Endothelial cell of umbilical vein (primary cell): Measurements from ENCODE around the gene THAP10. TPM values are rescaled to one million over a fixed set of nuclear protein-coding genes. Genes with fewer than 3 reads are reported as not detected.

ENCODE experiments used
- BruUV-seq: library from RNA; stranded (reverse); fragments of 400-500 nt; replicated peaks from 2 replicates; lab custom pipeline; 2021; lab: Mats Ljungman, UMichigan
- CTCF ChIA-PET: fragments of 300-600, 350-600 bp; sonication (Branson Sonifier 250); formaldehyde crosslinking; loops from one replicate; lab custom pipeline; 2021; ENCODE audit warnings: antibody characterized with exemption, inconsistent platforms; lab: Charles Lee
- POLR2A ChIA-PET: fragments of 300-600, 350-600 bp; sonication (Branson Sonifier 250); formaldehyde crosslinking; loops from one replicate; lab custom pipeline; 2021; ENCODE audit warnings: antibody characterized with exemption, inconsistent platforms; lab: Charles Lee
- DNase-seq: peaks from one replicate; pipeline ENCODE4 v3.0.0-alpha.2; 2011; ENCODE audit warnings: low read depth, low spot score
- FAIRE-seq: peaks from 2 replicates; lab custom pipeline; 2011; peaks lifted over from hg19 to GRCh38; lab: Jason Lieb, UNC
- H2AFZ ChIP-seq: 2 replicates; pipeline ENCODE4 v1.6.0; 2012; ENCODE audit warnings: low read depth, low read length, control low read depth, inconsistent platforms
- H3K27ac ChIP-seq: 2 replicates; pipeline ENCODE4 v1.5.1; 2011; ENCODE audit warnings: low read depth, mild to moderate bottlenecking, control low read depth, low read length, moderate library complexity; ENCODE audit not compliant: insufficient read depth
- H3K27me3 ChIP-seq, 2 experiments: 2 replicates each; pipeline versions ENCODE4 v1.6.0 to v1.6.1; 2011; ENCODE audit warnings: low read length in 2 of 2, mixed read lengths in 1 of 2; ENCODE audit not compliant: control insufficient read depth in 2 of 2, insufficient read depth in 2 of 2
- H3K36me3 ChIP-seq, 2 experiments: 2 replicates in 1 of 2; 3 replicates in 1 of 2; pipeline ENCODE4 v1.5.1; 2011; ENCODE audit warnings: low read length in 2 of 2, mild to moderate bottlenecking in 1 of 2, moderate library complexity in 1 of 2; ENCODE audit not compliant: control insufficient read depth in 2 of 2, insufficient read depth in 2 of 2; ENCODE audit errors: extremely low read depth in 1 of 2
- H3K4me1 ChIP-seq: 3 replicates; pipeline ENCODE4 v1.5.1; 2011; ENCODE audit warnings: mild to moderate bottlenecking, low read length; ENCODE audit not compliant: control insufficient read depth, insufficient read depth; ENCODE audit errors: extremely low read depth
- H3K4me2 ChIP-seq: 2 replicates; pipeline ENCODE4 v1.6.1; 2011; ENCODE audit warnings: low read length, control low read depth, mixed read lengths; ENCODE audit not compliant: insufficient read depth
- H3K4me3 ChIP-seq, 3 experiments: fragments of 200-600 bp in 1 of 3; sonication (generic), shearing (Covaris generic) in 1 of 3; replicated peaks in 1 of 3; 2 replicates each; pipeline ENCODE4 v1.5.1; 2011 to 2016; ENCODE audit warnings: control low read depth in 3 of 3, low read length in 3 of 3, mild to moderate bottlenecking in 2 of 3, inconsistent platforms in 1 of 3, low read depth in 1 of 3, moderate library complexity in 1 of 3; ENCODE audit not compliant: insufficient read depth in 1 of 3
- H3K79me2 ChIP-seq: 2 replicates; pipeline ENCODE4 v1.6.0; 2012; ENCODE audit warnings: low read length, inconsistent platforms; ENCODE audit not compliant: control insufficient read depth, insufficient read depth
- H3K9ac ChIP-seq: replicated peaks from 2 replicates; pipeline ENCODE3; 2011; ENCODE audit warnings: low read length, control low read depth; ENCODE audit not compliant: insufficient read depth; ENCODE audit errors: extremely low read depth
- H3K9me1 ChIP-seq: replicated peaks from 3 replicates; pipeline ENCODE4 v1.6.0; 2011; ENCODE audit warnings: mild to moderate bottlenecking, low read length; ENCODE audit not compliant: control insufficient read depth, insufficient read depth; ENCODE audit errors: extremely low read depth
- H3K9me3 ChIP-seq: replicated peaks from 2 replicates; pipeline ENCODE4 v1.5.1; 2012; ENCODE audit warnings: low read length, inconsistent platforms; ENCODE audit not compliant: control insufficient read depth, insufficient read depth
- H4K20me1 ChIP-seq: replicated peaks from 2 replicates; pipeline ENCODE3; 2011; ENCODE audit warnings: mild to moderate bottlenecking, low read length; ENCODE audit not compliant: control insufficient read depth, insufficient read depth; ENCODE audit errors: extremely low read depth
- EZH2 ChIP-seq: IDR thresholded peaks from 2 replicates; pipeline ENCODE4 v1.6.1; 2012; ENCODE audit warnings: borderline replicate concordance, low read depth, mild to moderate bottlenecking, moderate library complexity, low read length, inconsistent platforms; ENCODE audit not compliant: severe bottlenecking
- FOS ChIP-seq: IDR thresholded peaks from 2 replicates; pipeline ENCODE4 v1.6.1; 2011; ENCODE audit warnings: mild to moderate bottlenecking, low read length, moderate library complexity, borderline replicate concordance; ENCODE audit not compliant: insufficient read depth
- GATA2 ChIP-seq: IDR thresholded peaks from 2 replicates; pipeline ENCODE4 v1.7.0; 2011; ENCODE audit warnings: low read depth, mild to moderate bottlenecking, moderate library complexity, mixed read lengths, low read length; ENCODE audit not compliant: insufficient read length, insufficient read depth
- JUN ChIP-seq: IDR thresholded peaks from 2 replicates; pipeline ENCODE4 v1.6.1; 2011; ENCODE audit warnings: borderline replicate concordance, low read depth; ENCODE audit not compliant: insufficient read length, insufficient read depth
- POLR2A ChIP-seq: IDR thresholded peaks from 2 replicates; pipeline ENCODE4 v1.6.1; 2012; ENCODE audit warnings: low read depth, mild to moderate bottlenecking, control low read depth, low read length
- POLR2AphosphoS5 ChIP-seq: IDR thresholded peaks from 2 replicates; pipeline ENCODE4 v1.6.1; 2012; ENCODE audit warnings: low read depth, mild to moderate bottlenecking, control low read depth, low read length, moderate library complexity; ENCODE audit not compliant: insufficient read depth
- dilution Hi-C: fragments of 300-500 bp; cut with MboI; formaldehyde crosslinking; loops from one replicate; pipeline ENCODE4 v1.15.0; 2019; ENCODE audit warnings: low sequenced_read_pairs; ENCODE audit not compliant: extremely low pct_ligation_motif_present
- intact Hi-C: fragments of 100-400 bp; cut with micrococcal nuclease; formaldehyde crosslinking; loops from one replicate; pipeline ENCODE4 v1.10.0; 2022
- polyA plus RNA-seq, 4 experiments: library from polyadenylated mRNA; depleted of rRNA in 3 of 4; stranded (reverse) in 3 of 4; unstranded in 1 of 4; fragments of >200 nt; gene quantifications; 2 replicates each; pipeline versions ENCODE4 v1.2.1 to v1.2.3, GENCODE V29; 2011 to 2012; ENCODE audit warnings: missing spikeins in 1 of 4
- total RNA-seq: library from RNA; stranded (reverse); gene quantifications from 2 replicates; pipeline ENCODE4 v1.2.3, GENCODE V29; 2021
- TF ChIP-seq, protein P1 (sequence below): IDR thresholded peaks from 2 replicates; pipeline ENCODE4 v1.6.1; 2011; ENCODE audit not compliant: insufficient read depth, insufficient read length
- TF ChIP-seq, protein P2 (sequence below), 2 donors: IDR thresholded peaks; 1 replicate in 1 of 2; 2 replicates in 1 of 2; pipeline ENCODE4 v1.5.1; 2011; ENCODE audit warnings: low read length in 2 of 2, mild to moderate bottlenecking in 2 of 2, moderate library complexity in 2 of 2, control low read depth in 1 of 2, inconsistent platforms in 1 of 2, low read depth in 1 of 2; ENCODE audit not compliant: insufficient read depth in 1 of 2; ENCODE audit errors: extremely low read depth in 1 of 2

THAP10 gene
- total and polyA plus RNA-seq, 2 donors (not counting 3 experiments of a cell fraction or from before 2014, with no cell fraction given), result 1.7 to 4.0 TPM

DNA sequence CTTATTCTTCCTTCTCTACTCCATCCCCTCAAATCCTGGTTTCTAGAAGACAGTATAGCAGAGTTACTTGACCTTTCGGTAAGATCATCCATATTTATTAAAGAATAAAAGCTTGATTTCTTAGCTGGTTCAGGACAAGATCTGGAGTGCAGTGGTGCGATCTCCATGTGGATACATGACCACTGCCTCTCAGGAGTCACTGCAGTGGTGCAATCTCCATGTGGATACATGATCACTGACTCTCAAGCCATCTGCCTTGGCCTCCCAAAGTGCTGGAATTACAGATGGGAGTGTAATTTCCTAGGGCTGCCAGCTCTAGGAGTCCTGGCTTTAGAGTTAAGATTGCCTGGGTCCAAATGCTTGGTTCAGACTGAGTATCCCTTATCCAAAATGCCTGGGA is 54.8 kb downstream of the THAP10 start:
- Histone ChIP-seq H3K27me3 (no peaks in the 10 kb centered on the region), H2AFZ (no peak overlapping the region), H3K4me1 (peaks cover 14% of the 10 kb centered on the region), H3K27ac (no peak overlapping the region), H3K4me3 (no peak overlapping the region), H3K79me2 (no peaks in the 10 kb centered on the region), H3K9ac (no peak overlapping the region), H3K36me3 (peaks cover 0 to 8% of the 10 kb centered on the region in 2 experiments), H3K9me1 (no peaks in the 10 kb centered on the region), H4K20me1 (no peaks in the 10 kb centered on the region), H3K4me2 (no peak overlapping the region), H3K9me3 (no peaks in the 10 kb centered on the region)
- intact Hi-C loops, result no loop called here
- BruUV-seq, result no TSS peak
- ChIA-PET CTCF (interaction anchor here (2.8 kb wide), 1 partner anchor 37 kb away, joined by 9 read pairs; no protein-coding TSS in a partner anchor), POLR2A (no interaction called here)
- dilution Hi-C loops, result no loop called here
- no peak for DNase-seq
- FAIRE-seq, result no peak
- TF ChIP-seq FOS, result no peak
- TF ChIP-seq GATA2, result no peak
- TF ChIP-seq POLR2AphosphoS5, result no peak
- TF ChIP-seq EZH2, result no peak
- no peak for TF ChIP-seq JUN
- TF ChIP-seq POLR2A, result no peak
- TF ChIP-seq, protein P1, sequence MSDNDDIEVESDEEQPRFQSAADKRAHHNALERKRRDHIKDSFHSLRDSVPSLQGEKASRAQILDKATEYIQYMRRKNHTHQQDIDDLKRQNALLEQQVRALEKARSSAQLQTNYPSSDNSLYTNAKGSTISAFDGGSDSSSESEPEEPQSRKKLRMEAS, result no peak
- TF ChIP-seq, protein P2, sequence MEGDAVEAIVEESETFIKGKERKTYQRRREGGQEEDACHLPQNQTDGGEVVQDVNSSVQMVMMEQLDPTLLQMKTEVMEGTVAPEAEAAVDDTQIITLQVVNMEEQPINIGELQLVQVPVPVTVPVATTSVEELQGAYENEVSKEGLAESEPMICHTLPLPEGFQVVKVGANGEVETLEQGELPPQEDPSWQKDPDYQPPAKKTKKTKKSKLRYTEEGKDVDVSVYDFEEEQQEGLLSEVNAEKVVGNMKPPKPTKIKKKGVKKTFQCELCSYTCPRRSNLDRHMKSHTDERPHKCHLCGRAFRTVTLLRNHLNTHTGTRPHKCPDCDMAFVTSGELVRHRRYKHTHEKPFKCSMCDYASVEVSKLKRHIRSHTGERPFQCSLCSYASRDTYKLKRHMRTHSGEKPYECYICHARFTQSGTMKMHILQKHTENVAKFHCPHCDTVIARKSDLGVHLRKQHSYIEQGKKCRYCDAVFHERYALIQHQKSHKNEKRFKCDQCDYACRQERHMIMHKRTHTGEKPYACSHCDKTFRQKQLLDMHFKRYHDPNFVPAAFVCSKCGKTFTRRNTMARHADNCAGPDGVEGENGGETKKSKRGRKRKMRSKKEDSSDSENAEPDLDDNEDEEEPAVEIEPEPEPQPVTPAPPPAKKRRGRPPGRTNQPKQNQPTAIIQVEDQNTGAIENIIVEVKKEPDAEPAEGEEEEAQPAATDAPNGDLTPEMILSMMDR (IDR thresholded peaks at IDR 0.05; ENCODE audit: extremely low read depth in 1 of 2, insufficient read depth in 1 of 2, low read depth in 1 of 2, low read length in 2 of 2), result no peak
